Coronary artery (tissue), 2 donors: ENCODE measurements around the gene LFNG.

Source experiments
- DNase-seq: peaks from one replicate; pipeline ENCODE4 v3.0.0-alpha.2; 2017; ENCODE audit warnings: low spot score
- H3K27ac ChIP-seq, 2 donors: fragments of 200-600 bp; sonication (generic); one replicate each; pipeline ENCODE4 v1.5.1; 2016 to 2019
- H3K4me3 ChIP-seq: fragments of 200-600 bp; sonication (generic); 2 replicates; pipeline ENCODE4 v1.5.1; 2016; ENCODE audit warnings: mild to moderate bottlenecking, moderate library complexity
- CTCF ChIP-seq: fragments of 200-600 bp; sonication (generic); IDR thresholded peaks from one replicate; pipeline ENCODE4 v1.5.1; 2019; ENCODE audit warnings: antibody characterized with exemption

The LFNG gene

GRCh38 chr7:2564970-2565540, 45.5 kb downstream of the LFNG start:
- no peak for DNase-seq
- no peak overlapping the region for H3K4me3 ChIP-seq
- no peak for TF ChIP-seq CTCF
- H3K27ac ChIP-seq: no peak overlapping the region

GRCh38 chr7:2566348-2566889, 46.8 kb downstream of the LFNG start:
- no peak overlapping the region for H3K4me3 ChIP-seq
- no peak for DNase-seq
- no peak overlapping the region for H3K27ac ChIP-seq

GRCh38 chr7:2566890-2567678, 47.5 kb downstream of the LFNG start:
- no peak for TF ChIP-seq CTCF
- peak overlapping the region; percentile 16 for H3K4me3 ChIP-seq
- DNase-seq: no peak
- no peak overlapping the region for H3K27ac ChIP-seq

More at GRCh38 chr7:2566348-2566889, 46.8 kb downstream of the LFNG start:
- TF ChIP-seq CTCF: no peak

GRCh38 chr7:2567679-2568278, 48.2 kb downstream of the LFNG start:
- no peak for TF ChIP-seq CTCF
- H3K4me3 ChIP-seq: peak overlapping the region; percentile 16
- H3K27ac ChIP-seq: no peak overlapping the region
- no peak for DNase-seq

- Histone ChIP-seq H3K27ac (no peak overlapping the region), H3K4me3 (no peak overlapping the region)
- no peak for TF ChIP-seq CTCF
- no peak for DNase-seq
Observed at GRCh38 chr7:2568521-2569223, 49.1 kb downstream of the LFNG start.

GRCh38 chr7:2569421-2569820, 49.8 kb downstream of the LFNG start:
- no peak overlapping the region for H3K27ac ChIP-seq
- no peak for DNase-seq
- no peak for TF ChIP-seq CTCF
- H3K4me3 ChIP-seq: no peak overlapping the region
